Raji (cell line): ENCODE data around the gene ZNF584.
A peak's percentile ranks its signal among the peaks of the same experiment; 100 is the strongest.

ENCODE experiments used
- POLR2A ChIP-seq: IDR thresholded peaks from 2 replicates; pipeline ENCODE4 v1.6.1; 2011; ENCODE audit warnings: low read depth, low read length, control low read depth; ENCODE audit not compliant: insufficient read depth

ZNF584 gene

DNA sequence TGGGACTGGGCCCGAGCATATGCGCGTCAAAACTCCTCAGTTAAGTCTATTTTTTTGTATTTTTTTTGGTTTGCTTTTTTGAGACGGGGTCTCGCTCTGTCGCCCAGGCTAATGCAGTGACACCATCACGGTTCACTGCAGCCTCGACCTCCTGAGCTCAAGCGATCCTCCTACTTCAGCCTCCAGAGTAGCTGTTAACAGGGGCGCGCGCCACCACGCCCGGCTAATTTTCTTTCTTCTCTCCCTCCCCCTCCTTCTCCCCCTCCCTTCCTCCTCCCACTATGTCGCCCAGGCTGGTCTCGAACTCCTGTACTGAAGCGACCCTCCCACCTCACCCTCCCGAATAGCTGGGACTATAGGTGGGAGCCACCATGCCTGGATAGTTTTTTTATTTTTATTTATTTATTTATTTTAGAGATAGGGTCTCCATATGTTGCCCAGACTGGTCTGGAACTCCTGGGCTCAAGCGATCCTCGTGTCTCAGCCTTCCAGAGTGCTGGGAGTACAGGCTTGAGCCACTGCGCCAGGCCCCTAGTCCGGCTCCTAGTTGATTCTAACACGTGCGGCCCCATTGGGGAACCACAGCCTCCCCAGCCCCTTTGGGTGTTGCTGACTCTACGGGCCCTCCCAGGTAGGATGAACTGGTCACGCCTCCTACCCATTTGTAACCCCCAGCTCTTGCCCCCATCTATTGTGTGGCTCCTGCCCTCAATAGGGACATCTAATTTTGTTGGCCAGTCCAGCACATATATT is 26.8 kb upstream of the ZNF584 start:
- TF ChIP-seq POLR2A = no peak

DNA sequence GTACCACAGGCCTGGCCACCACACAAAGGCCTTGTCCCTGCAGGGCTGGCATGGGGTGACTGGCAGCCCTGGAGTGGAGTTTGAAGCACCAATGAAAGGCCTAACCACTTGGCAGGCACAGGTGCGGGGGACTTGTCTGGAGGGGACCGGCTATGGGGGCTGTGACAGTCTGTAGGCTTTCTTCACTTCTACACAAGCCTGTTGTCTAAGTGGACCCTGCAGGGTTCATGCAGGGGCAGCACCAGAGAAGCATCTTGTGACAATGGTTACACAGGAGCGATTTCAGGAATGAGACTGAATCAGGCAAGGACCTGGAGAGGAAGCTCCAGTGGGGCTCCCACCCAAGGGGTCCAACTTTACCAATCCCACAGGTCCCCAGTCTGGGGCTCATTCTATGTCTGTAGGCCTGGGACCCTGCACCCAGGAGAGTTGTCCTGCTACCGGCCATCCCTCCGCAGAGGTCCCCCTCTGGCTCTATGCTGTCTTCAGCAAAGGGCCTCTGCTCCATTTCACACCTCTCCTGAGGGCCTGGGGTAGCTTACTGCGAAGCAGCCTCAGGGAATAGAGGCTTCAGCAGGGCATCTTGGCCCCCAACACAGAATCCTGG is 25.3 kb upstream of the ZNF584 start:
- 0 out of 2 replicates have a peak, but pooled peaks have one; percentile 16 for TF ChIP-seq POLR2A

GRCh38 chr19:58385313-58385890 is 23.0 kb upstream of the ZNF584 start:
- TF ChIP-seq POLR2A = no peak

- TF ChIP-seq POLR2A = peak; percentile 53
These were observed 22.4 kb upstream of the ZNF584 start for GRCh38 chr19:58385891-58386575.

DNA sequence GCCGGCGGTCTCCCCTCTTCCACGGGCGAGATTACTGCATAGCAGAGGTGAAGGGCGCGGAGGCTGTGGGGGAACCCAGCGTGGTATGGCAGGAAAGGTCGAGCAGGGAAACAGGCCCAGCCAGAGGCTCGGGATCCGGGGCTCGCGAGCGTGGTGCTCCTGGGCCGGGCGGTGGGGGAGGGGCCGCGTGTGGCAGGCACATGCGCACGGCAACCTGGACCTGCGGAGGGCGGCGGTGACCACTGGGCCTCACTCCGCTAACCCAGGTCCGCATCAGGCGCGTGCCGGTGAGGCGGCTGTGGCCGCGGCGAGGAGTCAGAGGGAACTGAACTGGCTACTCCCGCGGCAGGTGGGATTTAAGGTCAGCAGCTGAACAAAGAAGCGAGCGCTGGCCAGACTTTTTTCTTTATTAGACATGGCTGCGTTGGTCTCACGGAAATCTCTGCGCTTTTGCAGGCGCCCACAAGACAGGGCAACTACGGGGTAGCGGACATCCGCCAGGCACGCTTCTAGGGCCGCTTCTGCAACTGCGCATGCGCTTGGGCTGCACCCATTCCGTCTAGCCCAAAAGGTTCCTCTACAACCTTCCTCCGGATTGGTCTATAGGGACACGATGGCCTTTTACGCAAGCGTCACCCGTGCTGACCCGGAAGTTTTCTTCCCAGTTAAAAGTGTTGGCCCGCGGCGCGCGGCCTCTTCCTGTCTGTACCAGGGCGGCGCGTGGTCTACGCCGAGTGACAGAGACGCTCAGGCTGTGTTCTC is 21.7 kb upstream of the ZNF584 start, which contains the start of gene RPS5:
Gene RPS5, plus strand, starts transcription at position 694 of the 762 bp plus-strand sequence. CDS start 869 bp downstream, outside the sequence.
- peak; percentile 82 for TF ChIP-seq POLR2A

DNA sequence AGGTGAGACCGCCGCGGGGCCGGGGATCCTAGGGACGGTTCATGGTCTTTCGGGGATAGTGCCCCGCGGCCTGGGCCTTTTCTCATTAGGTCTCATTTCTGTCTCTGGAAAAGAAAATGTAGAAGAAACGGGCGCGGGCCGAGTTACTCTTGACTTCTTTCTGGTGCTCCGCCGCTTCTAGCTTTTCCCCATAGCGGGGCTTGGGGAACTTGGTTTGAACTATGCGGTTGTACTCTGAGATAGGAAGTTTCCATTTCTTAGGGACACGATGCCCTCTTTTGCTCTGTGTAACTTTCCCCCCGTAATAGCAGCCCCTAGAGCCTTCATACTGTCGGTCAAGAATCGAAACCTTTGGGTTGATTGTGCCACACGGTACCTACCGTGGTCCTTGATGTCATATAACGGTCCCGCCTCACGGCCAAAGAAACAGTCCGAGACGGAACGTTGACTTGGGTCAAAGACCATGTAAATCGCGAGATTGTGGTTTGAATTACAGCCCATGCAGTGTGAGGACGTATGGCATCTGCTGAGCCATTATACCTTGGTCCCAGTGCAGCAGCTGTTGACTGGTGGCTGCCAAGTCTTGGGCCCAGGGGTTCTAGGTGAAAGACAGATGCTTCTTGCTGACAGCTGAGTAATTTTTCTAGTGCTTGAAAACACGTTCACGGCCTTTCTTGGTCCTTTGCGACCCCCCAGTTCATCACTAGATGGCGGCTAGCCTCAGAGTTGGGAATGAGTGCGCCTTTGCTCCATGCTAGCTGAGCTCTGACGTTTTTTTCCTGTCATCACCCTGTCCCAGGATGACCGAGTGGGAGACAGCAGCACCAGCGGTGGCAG is 20.9 kb upstream of the ZNF584 start:
- no peak for TF ChIP-seq POLR2A

- TF ChIP-seq POLR2A = no peak
These were observed 20.3 kb upstream of the ZNF584 start for GRCh38 chr19:58388175-58388526.

DNA sequence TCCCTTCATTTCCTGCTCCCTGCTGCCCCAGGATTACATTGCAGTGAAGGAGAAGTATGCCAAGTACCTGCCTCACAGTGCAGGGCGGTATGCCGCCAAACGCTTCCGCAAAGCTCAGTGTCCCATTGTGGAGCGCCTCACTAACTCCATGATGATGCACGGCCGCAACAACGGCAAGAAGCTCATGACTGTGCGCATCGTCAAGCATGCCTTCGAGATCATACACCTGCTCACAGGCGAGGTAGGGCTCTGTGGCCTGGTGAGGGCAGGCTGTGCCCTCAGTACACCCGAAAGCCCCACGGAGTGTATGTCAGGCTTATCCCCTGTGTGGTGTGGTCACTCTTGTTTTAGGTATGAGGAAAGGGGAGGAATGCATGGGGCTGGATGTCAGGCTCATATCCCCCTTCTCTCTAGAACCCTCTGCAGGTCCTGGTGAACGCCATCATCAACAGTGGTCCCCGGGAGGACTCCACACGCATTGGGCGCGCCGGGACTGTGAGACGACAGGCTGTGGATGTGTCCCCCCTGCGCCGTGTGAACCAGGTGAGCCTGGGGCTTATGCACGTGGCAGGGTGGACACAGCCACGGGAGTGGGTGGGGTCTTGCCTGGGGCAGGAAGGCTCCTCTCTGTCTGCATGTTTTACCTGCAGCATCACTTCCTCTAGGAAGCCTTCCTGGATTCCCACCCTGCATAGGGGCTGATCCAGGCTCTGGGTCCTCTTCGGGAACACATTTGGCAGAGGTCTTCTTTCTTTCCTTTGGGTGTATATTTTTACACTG is 15.3 kb upstream of the ZNF584 start:
- no peak for TF ChIP-seq POLR2A

DNA sequence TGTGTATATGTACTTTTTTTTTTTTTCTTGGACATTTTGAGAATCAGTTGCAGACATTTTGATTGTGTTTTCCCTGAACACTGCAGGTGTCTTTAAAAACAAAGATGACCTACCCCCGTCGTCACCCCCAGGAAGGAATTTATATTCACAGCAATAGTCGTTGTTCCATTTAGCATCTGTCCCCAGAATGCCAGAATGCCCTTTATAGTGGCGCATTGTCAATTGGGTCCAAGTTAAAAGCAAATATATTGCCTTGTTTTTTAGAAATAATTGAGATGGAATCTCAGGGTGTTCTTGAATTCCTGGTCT is 14.8 kb upstream of the ZNF584 start:
- no peak for TF ChIP-seq POLR2A

DNA sequence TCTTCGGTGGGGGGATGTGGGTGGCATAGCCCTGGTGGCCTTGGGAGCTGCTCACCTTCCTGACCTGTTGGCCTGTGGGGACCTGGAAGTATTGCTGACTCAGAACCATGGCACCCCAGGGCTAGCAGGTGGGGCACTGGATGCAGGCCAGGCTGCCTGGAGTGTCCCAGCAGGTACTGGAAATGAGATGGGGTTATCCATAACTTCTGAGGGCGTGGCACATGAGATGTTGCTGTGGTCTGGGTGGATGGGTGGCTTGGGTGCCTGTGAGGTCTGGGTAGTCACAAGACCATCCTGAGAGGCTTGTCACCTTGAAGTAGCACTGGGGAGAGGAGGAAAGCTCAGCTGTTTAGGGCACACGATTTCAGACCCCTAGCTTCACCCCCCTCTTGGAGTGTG is 13.6 kb upstream of the ZNF584 start:
- TF ChIP-seq POLR2A = no peak

- no peak for TF ChIP-seq POLR2A
These were observed 13.1 kb upstream of the ZNF584 start, which contains the start of gene RNF225 for GRCh38 chr19:58395220-58395978. TSS of gene RNF225 (plus strand) at chr19:58395656. CDS start at chr19:58396090, 434 bp downstream.

DNA sequence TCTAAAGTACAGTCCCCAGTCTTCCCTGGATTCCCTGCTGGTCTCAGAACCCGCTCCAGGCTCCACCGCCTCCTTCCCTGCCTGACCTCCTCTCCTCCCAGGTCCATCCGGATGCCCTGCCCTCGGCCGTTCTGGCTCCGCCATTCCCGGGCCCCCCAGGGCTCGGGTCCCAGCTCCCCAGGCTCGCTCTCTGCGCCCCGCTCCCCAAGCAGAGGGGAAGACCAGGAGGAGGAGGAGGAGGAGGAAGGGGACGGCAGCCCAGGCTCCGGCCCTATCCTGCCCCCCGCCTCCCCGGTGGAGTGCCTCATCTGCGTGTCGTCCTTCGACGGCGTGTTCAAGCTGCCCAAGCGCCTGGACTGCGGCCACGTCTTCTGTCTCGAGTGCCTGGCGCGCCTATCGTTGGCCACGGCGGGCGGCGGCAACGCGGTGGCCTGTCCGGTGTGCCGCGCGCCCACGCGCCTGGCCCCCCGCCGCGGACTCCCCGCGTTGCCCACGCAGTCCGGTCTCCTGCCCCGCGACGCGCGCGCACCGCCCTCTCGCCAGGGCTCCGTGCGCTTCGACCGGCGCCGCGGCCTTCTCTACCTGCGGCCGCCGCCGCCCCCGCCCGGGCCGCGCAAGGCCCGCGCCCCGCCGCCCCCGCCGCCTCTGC is 12.3 kb upstream of the ZNF584 start:
- no peak for TF ChIP-seq POLR2A
